Muscle layer of duodenum (tissue), 2 donors: ENCODE measurements around the gene ABR.

ENCODE experiments used
- H3K27ac ChIP-seq: one replicate; pipeline ENCODE4 v1.7.0; 2013; ENCODE audit warnings: mild to moderate bottlenecking, low read length
- H3K27me3 ChIP-seq: one replicate; pipeline ENCODE4 v1.7.0; 2013; ENCODE audit warnings: low read depth, mild to moderate bottlenecking, control low read depth, low read length
- H3K36me3 ChIP-seq, 2 donors: one replicate each; pipeline ENCODE4 v1.7.0; 2013; ENCODE audit warnings: low read length in 2 of 2, control low read depth in 1 of 2, mild to moderate bottlenecking in 1 of 2; ENCODE audit not compliant: insufficient read depth in 2 of 2, control insufficient read depth in 1 of 2
- H3K4me1 ChIP-seq, 2 donors: one replicate each; pipeline ENCODE4 v1.7.0; 2013; ENCODE audit warnings: low read length in 2 of 2, mild to moderate bottlenecking in 2 of 2, control low read depth in 1 of 2, moderate library complexity in 1 of 2; ENCODE audit not compliant: insufficient read depth in 2 of 2, control insufficient read depth in 1 of 2
- H3K4me3 ChIP-seq, 2 donors: one replicate each; pipeline ENCODE4 v1.7.0; 2013; ENCODE audit warnings: low read length in 2 of 2, low read depth in 1 of 2, mild to moderate bottlenecking in 1 of 2
- H3K9me3 ChIP-seq, 2 donors: one replicate each; pipeline ENCODE4 v1.7.0; 2013; ENCODE audit warnings: low read length in 2 of 2, control low read depth in 1 of 2, mild to moderate bottlenecking in 1 of 2; ENCODE audit not compliant: control insufficient read depth in 1 of 2
- donor health status: healthy.

Gene ABR

GRCh38 chr17:1025733-1026598 lies 153.8 kb downstream of the ABR start:
- no peaks in the 10 kb centered on the region for H3K36me3 ChIP-seq
- H3K27ac ChIP-seq = no peak overlapping the region
- H3K9me3 ChIP-seq = no peaks in the 10 kb centered on the region
- H3K4me1 ChIP-seq = peaks cover 2 to 27% of the 10 kb centered on the region in 2 donors
- H3K27me3 ChIP-seq = no peaks in the 10 kb centered on the region
- no peak overlapping the region for H3K4me3 ChIP-seq

DNA sequence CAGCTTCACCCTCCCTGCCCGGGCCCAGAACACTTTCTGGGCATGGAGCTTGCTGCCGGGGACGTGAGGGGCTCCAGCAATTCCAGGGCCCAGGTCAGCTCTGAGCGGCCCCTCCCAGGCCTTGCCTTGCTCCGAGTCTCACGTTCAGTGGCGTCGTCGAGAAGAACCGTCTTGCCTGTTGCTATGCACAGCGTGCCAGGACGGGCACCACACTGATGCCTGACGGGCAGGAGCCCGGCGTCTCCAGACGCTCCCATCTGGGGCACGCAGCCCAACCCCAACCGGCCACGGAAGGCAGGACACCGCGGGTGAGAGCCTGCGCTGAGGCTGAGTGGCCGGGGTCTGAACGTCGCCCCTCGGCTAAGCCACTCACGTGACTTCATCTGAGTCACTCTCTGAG lies 155.7 kb downstream of the ABR start:
- H3K27me3 ChIP-seq = no peaks in the 10 kb centered on the region
- H3K4me3 ChIP-seq = no peak overlapping the region
- no peaks in the 10 kb centered on the region for H3K9me3 ChIP-seq
- no peak overlapping the region for H3K27ac ChIP-seq
- H3K36me3 ChIP-seq = no peaks in the 10 kb centered on the region
- peaks cover 2 to 27% of the 10 kb centered on the region in 2 donors for H3K4me1 ChIP-seq

DNA sequence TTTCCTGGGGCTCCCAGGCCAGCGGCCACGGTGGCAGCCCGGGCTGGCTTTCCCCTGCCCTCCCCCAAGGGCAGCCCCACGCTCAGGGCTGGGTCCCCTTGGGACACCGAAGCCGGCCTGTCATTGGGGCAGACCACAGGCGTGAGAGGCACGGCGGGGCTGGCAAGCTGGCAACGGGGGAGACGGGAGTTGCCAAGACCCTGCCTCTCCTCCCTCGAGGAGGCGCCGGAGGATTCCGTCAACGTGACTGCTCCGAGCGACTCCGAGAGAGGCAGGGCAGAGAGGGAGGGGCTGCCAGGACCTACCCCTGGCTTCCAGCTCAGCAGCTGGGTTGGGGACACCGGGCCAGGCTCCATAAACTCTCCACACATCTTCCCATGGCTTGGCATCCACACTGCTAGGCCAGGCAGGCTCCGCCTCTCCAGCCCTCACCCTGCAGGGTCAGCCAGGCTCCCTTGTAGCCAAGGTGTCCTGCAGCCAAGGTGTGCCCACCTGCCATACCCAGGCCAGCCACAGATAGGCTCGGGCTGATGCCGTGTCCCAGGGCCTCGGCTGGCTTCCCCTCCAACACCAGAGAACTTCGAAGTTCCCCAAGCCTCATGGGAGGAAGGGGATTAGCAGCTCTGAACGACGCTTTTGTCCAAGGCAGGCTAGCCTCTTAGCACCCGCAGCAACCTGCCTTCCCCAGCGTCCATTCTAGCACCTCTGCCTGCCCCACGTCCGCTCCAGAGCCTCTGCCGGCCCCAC lies 157.3 kb downstream of the ABR start:
- no peak overlapping the region for H3K27ac ChIP-seq
- no peaks in the 10 kb centered on the region for H3K36me3 ChIP-seq
- H3K4me3 ChIP-seq = no peak overlapping the region
- no peaks in the 10 kb centered on the region for H3K27me3 ChIP-seq
- no peaks in the 10 kb centered on the region for H3K9me3 ChIP-seq
- H3K4me1 ChIP-seq = peaks cover 0 to 36% of the 10 kb centered on the region in 2 donors

GRCh38 chr17:1021147-1021546 lies 158.6 kb downstream of the ABR start:
- Histone ChIP-seq H3K36me3 (no peaks in the 10 kb centered on the region), H3K4me3 (no peak overlapping the region), H3K27me3 (no peaks in the 10 kb centered on the region), H3K9me3 (no peaks in the 10 kb centered on the region), H3K27ac (no peak overlapping the region), H3K4me1 (peaks cover 0 to 30% of the 10 kb centered on the region in 2 donors)

- Histone ChIP-seq H3K27me3 (no peaks in the 10 kb centered on the region), H3K4me1 (peaks cover 0 to 25% of the 10 kb centered on the region in 2 donors), H3K9me3 (no peaks in the 10 kb centered on the region), H3K36me3 (no peaks in the 10 kb centered on the region), H3K4me3 (no peak overlapping the region), H3K27ac (peak overlapping the region; percentile 43)
Observed at GRCh38 chr17:1019451-1019850, 160.3 kb downstream of the ABR start.

GRCh38 chr17:1018547-1018946 lies 161.2 kb downstream of the ABR start:
- Histone ChIP-seq H3K9me3 (no peaks in the 10 kb centered on the region), H3K27me3 (no peaks in the 10 kb centered on the region), H3K4me1 (peaks cover 0 to 25% of the 10 kb centered on the region in 2 donors), H3K4me3 (no peak overlapping the region), H3K27ac (no peak overlapping the region), H3K36me3 (no peaks in the 10 kb centered on the region)

GRCh38 chr17:1013729-1014090 lies 166.1 kb downstream of the ABR start:
- Histone ChIP-seq H3K9me3 (no peaks in the 10 kb centered on the region), H3K27me3 (no peaks in the 10 kb centered on the region), H3K4me3 (no peak overlapping the region), H3K27ac (no peak overlapping the region), H3K36me3 (peaks cover 24 to 39% of the 10 kb centered on the region in 2 donors), H3K4me1 (peaks cover 0 to 5% of the 10 kb centered on the region in 2 donors)

DNA sequence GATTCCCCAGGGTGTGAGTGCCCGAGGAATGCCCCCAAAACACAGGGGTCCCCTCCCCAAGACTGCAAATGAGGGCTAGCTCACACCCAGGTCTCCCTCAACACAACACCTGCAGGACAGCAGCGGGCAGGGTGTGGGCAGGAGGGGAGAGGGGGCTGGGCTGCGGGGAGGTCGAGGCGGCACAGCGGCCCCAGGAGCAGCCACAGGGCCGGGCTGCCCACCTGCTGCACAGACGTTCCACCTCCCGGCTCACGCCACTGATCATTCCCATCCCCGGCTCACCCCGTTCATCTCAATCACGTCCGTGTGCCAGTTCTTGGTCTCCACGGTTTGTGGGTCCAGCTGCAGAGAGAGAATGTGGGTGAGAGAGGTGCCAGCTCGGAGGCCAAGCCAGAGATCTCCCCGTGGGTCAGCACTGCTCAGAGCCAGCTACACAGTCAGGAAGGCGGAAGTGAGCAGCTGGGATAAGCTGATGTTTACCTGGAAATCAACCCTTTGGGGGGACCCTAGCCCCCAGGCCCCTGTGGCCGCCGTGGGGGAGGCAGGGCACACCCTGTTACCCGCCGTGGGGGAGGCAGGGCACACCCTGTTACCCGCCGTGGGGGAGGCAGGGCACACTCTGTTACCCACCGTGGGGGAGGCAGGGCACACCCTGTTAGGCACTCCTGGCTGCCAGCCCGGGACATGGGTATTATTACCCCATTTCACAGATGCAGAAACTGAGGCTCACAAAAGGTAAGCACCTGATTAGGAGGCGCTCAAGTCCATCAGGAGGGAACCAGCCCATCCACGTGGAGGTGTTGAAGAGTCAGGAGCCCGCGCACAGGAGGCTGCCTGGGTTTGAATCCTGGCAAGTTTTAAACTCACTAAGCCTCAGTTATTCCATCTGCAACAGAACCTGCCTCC lies 166.7 kb downstream of the ABR start:
- Histone ChIP-seq H3K36me3 (peaks cover 27 to 45% of the 10 kb centered on the region in 2 donors), H3K9me3 (no peaks in the 10 kb centered on the region), H3K27ac (no peak overlapping the region), H3K27me3 (no peaks in the 10 kb centered on the region), H3K4me3 (no peak overlapping the region), H3K4me1 (peaks cover 0 to 3% of the 10 kb centered on the region in 2 donors)

GRCh38 chr17:1011760-1012735 lies 167.7 kb downstream of the ABR start:
- no peak overlapping the region for H3K27ac ChIP-seq
- H3K36me3 ChIP-seq = peaks cover 36 to 54% of the 10 kb centered on the region in 2 donors
- no peaks in the 10 kb centered on the region for H3K27me3 ChIP-seq

DNA sequence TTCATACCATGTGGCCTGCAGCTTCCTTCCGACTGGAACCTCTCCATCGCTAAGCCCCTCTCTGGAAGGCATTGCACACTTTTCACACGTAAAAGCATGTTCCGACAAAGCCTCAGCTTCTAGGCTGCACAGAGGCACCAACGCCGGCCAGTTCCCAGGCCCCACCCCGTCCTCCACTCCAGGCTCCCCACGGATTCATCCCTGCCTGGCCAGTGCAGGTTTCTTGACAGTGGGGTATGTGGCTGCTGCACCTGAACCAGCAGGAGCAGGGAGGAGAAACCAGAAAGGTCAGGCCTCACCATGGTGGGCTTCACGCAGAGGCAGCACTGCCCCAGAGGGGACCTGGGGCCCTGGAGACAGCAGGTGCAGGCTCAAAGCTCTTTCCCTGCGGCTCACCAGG lies 168.6 kb downstream of the ABR start:
- Histone ChIP-seq H3K27ac (no peak overlapping the region), H3K4me3 (no peak overlapping the region), H3K27me3 (no peaks in the 10 kb centered on the region), H3K4me1 (peaks cover 3 to 16% of the 10 kb centered on the region in 2 donors), H3K9me3 (no peaks in the 10 kb centered on the region), H3K36me3 (peaks cover 37 to 56% of the 10 kb centered on the region in 2 donors)

More at GRCh38 chr17:1011760-1012735, 167.7 kb downstream of the ABR start:
- H3K4me3 ChIP-seq = no peak overlapping the region
- H3K9me3 ChIP-seq = no peaks in the 10 kb centered on the region
- peaks cover 0 to 9% of the 10 kb centered on the region in 2 donors for H3K4me1 ChIP-seq
